GM10266 (cell line): ENCODE results near the gene HERPUD1.
"Not testable (repeated sequence)": the region's sequence is repeated elsewhere in the genome, so short reads cannot be mapped to it uniquely, and the experiment has no call there.

ENCODE experiments used
- DNase-seq: peaks from one replicate; pipeline ENCODE4 v3.0.0; 2012; ENCODE audit errors: extremely low spot score
- CTCF ChIP-seq: IDR thresholded peaks from 2 replicates; pipeline ENCODE4 v1.5.1; 2012; ENCODE audit warnings: mild to moderate bottlenecking, low read depth; ENCODE audit not compliant: control insufficient read depth, insufficient read depth; ENCODE audit errors: missing control alignments

Gene HERPUD1

GRCh38 chr16:56983211-56983751 is 51.3 kb downstream of the HERPUD1 start:
- TF ChIP-seq CTCF, result no peak
- no peak for DNase-seq

DNA sequence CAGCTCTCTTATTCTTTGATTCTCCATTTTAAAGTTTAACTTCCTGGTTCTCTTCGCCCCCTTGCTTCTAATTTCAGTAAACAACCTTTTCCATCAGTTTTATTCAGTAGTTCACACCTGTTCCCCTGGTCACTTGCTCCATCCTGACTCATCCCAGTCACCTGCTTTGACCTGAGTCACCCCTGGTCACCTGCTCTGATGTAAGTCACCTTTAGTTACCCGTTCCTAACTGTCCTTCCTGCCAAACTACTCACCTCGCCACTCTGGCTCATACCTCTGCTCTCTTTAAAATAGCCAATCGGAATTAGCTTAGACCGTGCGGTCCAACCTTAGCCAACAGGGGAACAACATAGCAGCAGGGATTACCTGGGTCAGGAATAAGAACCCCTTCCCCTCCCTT is 52.7 kb downstream of the HERPUD1 start:
- TF ChIP-seq CTCF, result no peak
- no peak for DNase-seq

DNA sequence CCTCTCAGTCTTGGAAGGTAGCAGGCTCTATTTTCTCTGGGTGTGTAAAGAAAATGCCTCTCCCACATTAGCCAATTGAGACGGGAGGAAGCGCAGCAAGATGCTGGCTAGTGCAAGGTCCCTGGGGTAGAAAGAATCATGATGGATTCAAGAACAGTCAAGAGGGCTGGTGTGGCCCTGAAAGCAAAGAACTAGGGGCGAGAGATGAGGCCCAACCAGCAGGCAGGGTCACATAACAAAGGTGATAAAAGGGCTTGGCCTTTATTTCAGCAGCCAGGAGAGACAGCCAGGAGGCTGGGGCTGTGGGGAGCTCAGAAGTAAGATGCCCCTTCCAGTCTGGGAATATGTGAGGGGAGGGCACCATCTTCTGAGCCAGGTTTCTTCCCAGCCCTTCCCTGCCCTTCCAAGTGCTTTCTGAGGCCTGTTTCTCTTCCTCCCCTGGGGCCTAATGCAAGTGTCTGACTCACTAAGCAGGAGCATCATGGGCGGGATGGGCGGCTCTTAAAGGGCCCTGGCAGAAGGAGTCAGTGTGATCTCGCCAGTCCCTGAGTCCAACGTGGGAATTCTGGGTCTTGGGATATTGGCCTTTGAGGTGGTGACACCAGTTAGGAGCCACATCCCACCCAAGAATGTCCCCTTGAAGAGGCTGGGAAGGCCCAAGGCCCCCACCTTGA is 53.5 kb downstream of the HERPUD1 start:
- DNase-seq, result no peak
- no peak for TF ChIP-seq CTCF

DNA sequence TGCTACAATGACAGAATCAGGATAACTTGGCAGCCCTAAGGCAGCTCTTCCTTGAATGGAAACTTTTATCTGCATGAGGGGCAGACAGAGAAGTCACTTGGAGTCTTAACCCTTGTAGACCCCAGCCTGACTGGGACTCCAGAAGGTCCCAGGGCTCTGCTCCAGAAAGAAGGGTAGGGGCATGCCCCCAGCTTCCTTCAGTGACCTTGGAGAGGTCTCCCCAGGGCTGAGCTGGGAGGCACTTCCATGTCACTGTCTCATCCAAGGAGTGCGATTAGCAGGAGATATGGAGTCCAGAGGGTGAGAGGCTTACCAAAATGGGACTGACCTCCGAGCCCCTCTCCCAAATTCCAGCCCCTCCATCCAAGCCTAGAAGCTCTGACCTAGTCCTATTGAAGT is 54.0 kb downstream of the HERPUD1 start:
- DNase-seq, result no peak
- TF ChIP-seq CTCF, result no peak

GRCh38 chr16:56986361-56986760 is 54.4 kb downstream of the HERPUD1 start:
- DNase-seq, result no peak
- no peak for TF ChIP-seq CTCF

DNA sequence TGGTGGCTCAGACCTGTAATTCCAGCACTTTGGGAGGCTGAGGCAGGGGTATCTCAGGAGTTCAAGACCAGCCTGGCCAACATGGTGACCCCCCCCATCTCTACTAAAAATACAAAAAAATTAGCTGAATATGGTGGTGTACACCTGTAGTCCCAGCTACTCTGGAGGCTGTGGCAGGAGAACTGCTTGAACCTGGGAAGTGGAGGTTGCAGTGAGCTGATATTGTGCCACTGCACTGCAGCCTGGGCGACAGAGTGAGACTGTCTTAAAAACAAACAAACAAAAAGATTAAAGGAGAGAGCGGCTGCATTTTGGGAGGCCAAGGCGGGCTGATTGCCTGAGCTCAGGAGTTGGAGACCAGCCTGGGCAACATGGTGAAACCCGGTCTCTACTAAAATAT is 55.0 kb downstream of the HERPUD1 start:
- DNase-seq, result not testable (repeated sequence)

DNA sequence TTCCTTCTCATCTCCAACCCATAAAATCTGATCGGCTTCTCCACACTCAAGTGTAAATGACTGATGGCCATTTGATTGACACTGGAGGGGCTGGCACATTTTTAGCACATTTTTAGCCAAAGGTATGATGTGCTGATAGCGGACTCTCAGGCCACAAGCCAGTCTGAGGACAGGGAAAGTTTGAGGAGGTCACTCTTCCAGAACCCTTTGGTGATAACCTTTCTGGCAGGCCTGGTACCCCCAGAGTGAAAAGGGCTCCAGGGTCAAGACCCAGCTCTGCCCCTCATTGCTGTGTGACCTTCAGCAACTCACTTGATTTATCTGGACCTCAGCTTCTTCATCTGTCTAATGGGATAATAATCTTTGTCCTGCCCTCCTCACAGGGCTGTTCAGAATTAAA is 55.8 kb downstream of the HERPUD1 start:
- DNase-seq, result no peak
- no peak for TF ChIP-seq CTCF

DNA sequence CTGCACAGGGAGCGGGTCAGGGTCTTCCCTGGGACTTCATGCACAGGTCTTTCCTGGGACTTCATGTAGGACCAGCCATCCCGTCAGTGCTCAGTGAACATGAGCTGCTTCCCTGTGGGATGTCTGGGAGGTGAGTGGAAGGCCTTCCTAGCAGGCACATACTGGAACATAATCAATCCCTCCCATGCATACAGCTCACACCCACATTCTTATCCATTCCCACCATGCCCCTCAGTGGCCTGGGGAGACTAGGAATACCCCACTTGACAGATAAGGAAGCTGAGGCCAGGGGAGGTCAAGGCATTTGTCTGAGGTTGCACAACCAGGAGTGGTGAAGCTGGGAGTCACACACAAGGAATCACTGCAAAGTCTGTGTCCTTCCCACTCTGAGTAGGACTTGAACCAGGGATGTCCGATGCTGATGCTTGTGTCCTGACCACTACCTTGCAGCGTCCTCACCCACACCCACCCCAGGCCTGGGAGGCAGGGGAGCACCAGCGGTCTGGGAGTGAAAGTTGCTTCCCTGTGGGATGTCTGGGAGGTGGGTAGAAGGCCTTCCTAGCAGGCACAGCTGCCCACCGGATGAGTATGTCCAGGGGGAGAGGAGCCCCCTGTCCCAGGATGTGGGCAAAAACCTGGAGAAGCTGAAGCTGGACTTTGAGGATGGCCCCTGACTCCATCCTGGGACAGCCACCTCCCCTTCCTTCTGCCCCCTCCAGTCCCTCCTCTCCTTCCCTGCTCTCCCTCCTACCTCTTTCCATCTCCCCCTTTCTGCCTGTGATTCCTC is 56.4 kb downstream of the HERPUD1 start:
- TF ChIP-seq CTCF, result no peak
- no peak for DNase-seq
